Kidney (tissue), 14 donors: ENCODE data around the gene ITPK1. TPM values are rescaled to one million over a fixed set of nuclear protein-coding genes. Genes with fewer than 3 reads are reported as not detected.
A peak's percentile ranks its signal among the peaks of the same experiment; 100 is the strongest.
"Not testable (repeated sequence)": the region's sequence is repeated elsewhere in the genome, so short reads cannot be mapped to it uniquely, and the experiment has no call there.

Experiments used
- DNase-seq, 5 donors: peaks; one replicate each; pipeline ENCODE4 v3.0.0-alpha.2; 2013 to 2020
- FAIRE-seq: peaks from 2 replicates; lab custom pipeline; 2012; peaks lifted over from hg19 to GRCh38; lab: Jason Lieb, UNC
- H3K27ac ChIP-seq, 2 donors: one replicate each; pipeline ENCODE4 v1.7.0; 2013; ENCODE audit warnings: low read depth in 2 of 2, low read length in 2 of 2, inconsistent platforms in 1 of 2
- H3K27me3 ChIP-seq: one replicate; pipeline ENCODE4 v1.7.1; 2013; ENCODE audit warnings: low read length, inconsistent platforms; ENCODE audit not compliant: control insufficient read depth, insufficient read depth
- H3K36me3 ChIP-seq, 3 donors: one replicate each; pipeline versions ENCODE4 v1.7.0 to v1.7.1; 2013; ENCODE audit warnings: low read length in 3 of 3, control low read depth in 1 of 3, inconsistent platforms in 1 of 3; ENCODE audit not compliant: insufficient read depth in 3 of 3, control insufficient read depth in 2 of 3
- H3K4me1 ChIP-seq, 3 donors: one replicate each; pipeline versions ENCODE4 v1.7.0 to v1.7.1; 2013; ENCODE audit warnings: low read length in 3 of 3, inconsistent platforms in 1 of 3, low read depth in 1 of 3; ENCODE audit not compliant: control insufficient read depth in 2 of 3, insufficient read depth in 2 of 3
- H3K4me3 ChIP-seq, 3 donors: one replicate each; pipeline versions ENCODE4 v1.7.0 to v1.8.1; 2013; ENCODE audit warnings: low read length in 3 of 3, control low read depth in 1 of 3, inconsistent platforms in 1 of 3
- H3K9ac ChIP-seq, 3 donors: one replicate each; pipeline versions ENCODE4 v1.7.0 to v1.7.1; 2013; ENCODE audit warnings: low read length in 3 of 3, control low read depth in 1 of 3, inconsistent platforms in 1 of 3
- H3K9me3 ChIP-seq, 3 donors: one replicate each; pipeline versions ENCODE4 v1.7.0 to v1.7.1; 2013; ENCODE audit warnings: low read length in 3 of 3, control low read depth in 1 of 3, inconsistent platforms in 1 of 3; ENCODE audit not compliant: control insufficient read depth in 2 of 3, insufficient read depth in 1 of 3
- intact Hi-C: fragments of 100-400 bp; cut with DNase I; formaldehyde crosslinking; loops from one replicate; pipeline ENCODE4 v1.11.1; 2022
- polyA plus RNA-seq: library from polyadenylated mRNA; stranded (reverse); fragments of 350-450 nt; fragmentation: Illumina TruSeq; extraction: RNeasy Lipid Tissue Mini Kit (QIAGEN cat#74804); gene quantifications from one replicate; pipeline ENCODE4 v1.2.3, GENCODE V29; 2014; ENCODE audit warnings: low read depth, low replicate concordance; ENCODE audit not compliant: insufficient read depth
- total RNA-seq: library from RNA; stranded (reverse); fragmentation: NEBNext Ultra II Directional; extraction: Animal tissue kit (Norgen Biotek cat#: 25700); gene quantifications from one replicate; pipeline ENCODE4 v1.2.1, GENCODE V29; 2021
- TF ChIP-seq, protein P1 (sequence below): IDR thresholded peaks from 3 replicates; pipeline ENCODE4 v1.5.1; 2012; ENCODE audit warnings: mild to moderate bottlenecking, moderate library complexity, borderline replicate concordance; ENCODE audit not compliant: insufficient read depth; ENCODE audit errors: extremely low read depth
- donor health status: control.
- donor health status: control.
- donor health status: control.
- donor health status: control.
- donor health status: control.
- donor health status: DM: yes; HTN: yes; CAD: no.
- donor health status: Normal renal cell carcinoma (clear cell type).

ITPK1 gene
- total and polyA plus RNA-seq, 2 donors from 2014 or later = 43.6 to 92.0 TPM

DNA sequence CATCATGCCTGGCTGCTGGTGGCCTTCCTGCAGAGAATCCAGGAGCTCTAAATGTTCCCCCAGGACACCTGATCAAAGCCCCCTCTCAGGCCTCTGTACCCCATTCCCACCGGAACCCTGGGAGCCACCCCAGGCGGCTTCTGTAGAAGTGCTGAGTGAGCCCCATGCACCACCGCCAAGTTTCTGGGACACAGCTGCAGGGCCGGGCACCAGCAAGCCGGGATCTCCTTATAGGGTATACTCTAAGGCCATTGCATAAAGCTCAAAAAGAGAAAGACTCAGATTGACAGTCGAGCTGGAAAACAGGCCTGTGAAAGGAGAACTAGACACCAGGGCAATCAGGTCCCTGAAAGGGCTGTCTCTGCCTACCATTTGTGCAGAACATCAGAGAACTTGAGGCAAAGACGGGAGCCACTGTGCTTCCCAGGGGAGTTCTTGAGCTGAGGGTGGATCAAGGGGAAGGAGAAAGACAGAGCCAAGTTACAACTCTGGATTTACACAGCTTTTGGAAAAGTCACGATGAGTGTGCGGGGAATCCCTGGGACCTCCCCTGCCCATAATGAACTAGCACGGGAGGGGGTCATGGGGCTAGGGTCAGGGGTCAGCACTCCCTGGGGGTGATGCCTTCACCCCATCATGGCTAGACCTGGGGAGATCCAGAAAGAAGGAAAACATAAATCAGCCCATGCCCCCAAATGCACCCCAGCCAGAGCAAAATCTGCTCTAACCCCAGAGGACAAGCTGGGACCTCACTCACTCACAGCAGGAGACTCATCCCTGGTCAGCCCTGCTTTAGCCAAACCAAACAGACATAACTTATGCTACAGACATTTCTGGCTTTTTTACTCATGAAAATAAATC, 51.1 kb downstream of the ITPK1 start:
- FAIRE-seq = no peak
- Histone ChIP-seq H3K9ac (peak overlapping the region in 1 of 3 donors; percentile 16), H3K36me3 (no peaks in the 10 kb centered on the region), H3K4me3 (no peak overlapping the region), H3K27me3 (no peaks in the 10 kb centered on the region), H3K27ac (peak overlapping the region in 1 of 2 donors; percentile 5), H3K4me1 (peaks cover 0 to 33% (median 31%) of the 10 kb centered on the region in 3 donors), H3K9me3 (no peaks in the 10 kb centered on the region)
- intact Hi-C loops = no loop called here
- TF ChIP-seq, protein P1, sequence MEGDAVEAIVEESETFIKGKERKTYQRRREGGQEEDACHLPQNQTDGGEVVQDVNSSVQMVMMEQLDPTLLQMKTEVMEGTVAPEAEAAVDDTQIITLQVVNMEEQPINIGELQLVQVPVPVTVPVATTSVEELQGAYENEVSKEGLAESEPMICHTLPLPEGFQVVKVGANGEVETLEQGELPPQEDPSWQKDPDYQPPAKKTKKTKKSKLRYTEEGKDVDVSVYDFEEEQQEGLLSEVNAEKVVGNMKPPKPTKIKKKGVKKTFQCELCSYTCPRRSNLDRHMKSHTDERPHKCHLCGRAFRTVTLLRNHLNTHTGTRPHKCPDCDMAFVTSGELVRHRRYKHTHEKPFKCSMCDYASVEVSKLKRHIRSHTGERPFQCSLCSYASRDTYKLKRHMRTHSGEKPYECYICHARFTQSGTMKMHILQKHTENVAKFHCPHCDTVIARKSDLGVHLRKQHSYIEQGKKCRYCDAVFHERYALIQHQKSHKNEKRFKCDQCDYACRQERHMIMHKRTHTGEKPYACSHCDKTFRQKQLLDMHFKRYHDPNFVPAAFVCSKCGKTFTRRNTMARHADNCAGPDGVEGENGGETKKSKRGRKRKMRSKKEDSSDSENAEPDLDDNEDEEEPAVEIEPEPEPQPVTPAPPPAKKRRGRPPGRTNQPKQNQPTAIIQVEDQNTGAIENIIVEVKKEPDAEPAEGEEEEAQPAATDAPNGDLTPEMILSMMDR = no peak
- peak in 1 of 5 donors; percentile 70 for DNase-seq

DNA sequence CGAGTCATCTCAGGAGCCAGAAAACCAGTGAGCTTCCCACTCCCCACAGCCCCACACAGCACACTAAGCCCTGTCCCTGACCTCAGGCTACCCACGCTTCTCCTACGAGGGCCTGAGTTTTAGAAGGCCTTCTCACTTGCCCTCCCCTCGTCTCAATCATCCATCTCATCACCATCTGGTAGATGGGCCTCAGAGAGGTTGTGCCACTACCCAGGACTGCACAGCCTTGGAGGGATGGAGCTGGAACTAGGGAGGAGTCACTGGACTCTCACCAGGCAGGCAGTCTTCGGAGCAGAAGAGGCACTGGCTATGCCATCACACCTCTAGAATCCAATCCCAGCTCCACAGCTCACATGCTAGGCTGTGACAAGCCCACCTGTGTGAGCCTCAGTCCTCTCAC, 52.3 kb downstream of the ITPK1 start:
- Histone ChIP-seq H3K9ac (no peak overlapping the region), H3K4me1 (peaks cover 0 to 33% (median 31%) of the 10 kb centered on the region in 3 donors), H3K4me3 (no peak overlapping the region), H3K27me3 (no peaks in the 10 kb centered on the region), H3K27ac (no peak overlapping the region), H3K36me3 (no peaks in the 10 kb centered on the region), H3K9me3 (no peaks in the 10 kb centered on the region)
- FAIRE-seq (no peak), DNase-seq (no peak)
- intact Hi-C loops = no loop called here
- TF ChIP-seq, protein P1 = no peak

DNA sequence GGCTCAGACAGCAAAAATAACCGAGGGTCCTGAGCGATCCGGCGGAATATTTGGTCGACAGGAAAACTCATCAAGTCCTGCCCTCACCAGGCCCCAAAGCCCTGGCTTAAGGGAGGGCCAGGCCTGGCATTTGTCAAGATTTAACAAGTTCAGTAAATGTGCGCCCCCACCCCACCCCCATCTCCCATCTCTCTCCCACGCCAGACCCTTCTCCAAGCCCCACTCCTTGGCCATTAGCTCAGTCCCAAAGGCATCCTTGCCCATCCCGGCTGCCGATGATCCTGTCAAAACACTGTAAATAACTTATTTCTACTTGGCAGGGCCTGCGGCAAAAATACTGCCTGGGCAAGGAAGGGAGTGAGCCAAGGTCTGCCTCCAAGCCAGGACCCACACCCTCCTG, 52.8 kb downstream of the ITPK1 start:
- Histone ChIP-seq H3K27me3 (no peaks in the 10 kb centered on the region), H3K4me1 (peaks cover 0 to 29% (median 28%) of the 10 kb centered on the region in 3 donors), H3K9ac (no peak overlapping the region), H3K4me3 (no peak overlapping the region), H3K36me3 (no peaks in the 10 kb centered on the region), H3K27ac (no peak overlapping the region), H3K9me3 (no peaks in the 10 kb centered on the region)
- TF ChIP-seq, protein P1 = no peak
- FAIRE-seq (no peak), DNase-seq (no peak)
- intact Hi-C loops = no loop called here

DNA sequence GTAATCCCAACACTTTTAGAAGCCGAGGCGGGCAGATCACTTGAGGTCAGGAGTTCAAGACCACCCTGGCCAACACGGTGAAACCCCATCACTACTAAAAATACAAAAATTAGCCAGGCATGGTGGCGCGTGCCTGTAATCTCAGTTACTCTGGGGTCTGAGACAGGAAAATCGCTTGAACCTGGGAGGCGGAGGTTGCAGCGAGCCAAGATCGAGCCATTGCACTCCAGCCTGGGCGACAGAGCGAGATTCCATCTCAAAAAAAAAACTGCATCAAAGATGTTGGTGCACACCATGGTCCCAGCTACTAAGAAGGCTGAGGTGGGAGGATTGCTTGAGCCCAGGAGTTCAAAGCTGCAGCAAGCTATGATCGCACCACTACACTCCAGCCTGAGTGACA, 53.7 kb downstream of the ITPK1 start:
- H3K9ac ChIP-seq, intact Hi-C loops, FAIRE-seq, H3K27ac ChIP-seq, H3K27me3 ChIP-seq, DNase-seq, H3K9me3 ChIP-seq, H3K36me3 ChIP-seq, H3K4me3 ChIP-seq: not testable (repeated sequence)
- peaks cover 0 to 28% (median 24%) of the 10 kb centered on the region in 3 donors for H3K4me1 ChIP-seq
